Astrocyte (in vitro differentiated cells and primary cell): ENCODE data around the gene NR3C1.

ENCODE experiments used
- CTCF ChIP-seq: IDR thresholded peaks from 2 replicates; pipeline ENCODE4 v1.5.1; 2011; ENCODE audit warnings: low read depth, mild to moderate bottlenecking, inconsistent platforms, low read length, moderate library complexity; ENCODE audit not compliant: insufficient read depth
- EZH2 ChIP-seq: IDR thresholded peaks from 2 replicates; pipeline ENCODE4 v1.6.1; 2012; ENCODE audit warnings: mild to moderate bottlenecking, low read length, inconsistent platforms; ENCODE audit not compliant: insufficient read depth

GRCh38 chr5:143229896-143230675 is 173.4 kb downstream of the NR3C1 start:
- TF ChIP-seq CTCF: no peak
- TF ChIP-seq EZH2: no peak
